GM21723 (cell line): ENCODE results near the gene ABCD4.

Source experiments
- ATAC-seq: cut with Tn5 transposase; IDR thresholded peaks from one replicate; pipeline ENCODE4 v1.9.1; 2021; ENCODE audit warnings: mild to moderate bottlenecking, moderate library complexity; ENCODE audit not compliant: unreplicated experiment

Gene ABCD4

GRCh38 chr14:74238974-74239847 is 63.5 kb downstream of the ABCD4 start, which contains the start of gene VSX2:
Gene VSX2, plus strand, starts transcription at chr14:74239449. Its CDS starts 113 bp downstream, at chr14:74239562.
- ATAC-seq: no peak

GRCh38 chr14:74237441-74237840 is 65.3 kb downstream of the ABCD4 start:
- ATAC-seq: no peak
